ENCODE measurements around the gene LIN7C.
A peak's percentile ranks its signal among the peaks of the same experiment; 100 is the strongest.
"Not testable (repeated sequence)": the region's sequence is repeated elsewhere in the genome, so short reads cannot be mapped to it uniquely, and the experiment has no call there.

LIN7C gene, protein sequence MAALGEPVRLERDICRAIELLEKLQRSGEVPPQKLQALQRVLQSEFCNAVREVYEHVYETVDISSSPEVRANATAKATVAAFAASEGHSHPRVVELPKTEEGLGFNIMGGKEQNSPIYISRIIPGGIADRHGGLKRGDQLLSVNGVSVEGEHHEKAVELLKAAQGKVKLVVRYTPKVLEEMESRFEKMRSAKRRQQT

DNA sequence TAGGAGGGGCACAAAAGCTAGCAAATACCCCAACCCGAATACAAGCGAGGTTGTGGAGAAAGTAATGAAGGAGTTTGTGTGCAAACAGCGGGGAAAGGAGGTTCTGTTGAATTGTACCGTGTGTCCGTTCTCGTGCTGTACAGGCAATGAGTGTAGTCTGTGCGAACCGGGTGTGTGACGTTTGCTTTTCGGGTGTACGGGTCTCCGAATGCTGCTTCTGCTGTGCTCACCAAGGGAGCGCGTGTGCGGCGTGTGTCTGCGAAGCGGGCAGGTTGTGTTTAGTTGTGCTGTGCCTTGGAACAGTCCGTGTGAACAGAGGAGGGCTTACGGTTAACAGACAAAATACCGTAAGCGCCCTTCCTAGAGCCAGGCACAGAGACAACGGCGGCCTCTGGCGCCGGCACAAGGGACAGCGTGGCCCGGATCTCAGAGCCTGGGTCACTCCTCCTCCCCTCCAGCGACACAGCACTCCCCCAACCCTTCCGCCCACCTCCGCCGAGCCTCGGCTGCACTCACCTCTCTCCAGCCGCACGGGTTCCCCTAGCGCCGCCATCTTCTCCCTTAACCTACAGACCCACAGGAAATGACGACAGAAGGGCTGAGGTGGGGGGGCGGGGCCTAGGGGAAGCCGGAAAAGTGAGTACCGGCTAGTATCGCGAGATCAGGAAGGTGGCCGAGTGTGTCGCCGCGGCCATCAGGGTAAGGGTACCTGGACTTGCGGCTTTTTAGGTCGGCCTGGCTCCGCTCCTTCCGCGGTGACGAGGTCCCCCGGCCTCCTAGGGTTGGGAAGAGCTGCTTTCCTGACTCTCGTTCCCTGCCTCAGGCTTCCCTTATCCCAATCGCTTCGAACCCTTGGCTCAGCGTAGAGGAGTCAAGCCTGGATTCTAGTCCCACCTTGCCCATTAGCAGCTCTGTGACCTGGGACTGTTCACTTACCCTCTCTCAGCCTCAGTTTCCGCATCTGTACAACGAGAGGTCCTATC is at the start of gene LIN7C:
TSS of gene LIN7C (minus strand) at position 570 of the 983 bp plus-strand sequence. CDS start at position 553, 17 bp downstream.
- DNase-seq: peak; percentile 96

DNA sequence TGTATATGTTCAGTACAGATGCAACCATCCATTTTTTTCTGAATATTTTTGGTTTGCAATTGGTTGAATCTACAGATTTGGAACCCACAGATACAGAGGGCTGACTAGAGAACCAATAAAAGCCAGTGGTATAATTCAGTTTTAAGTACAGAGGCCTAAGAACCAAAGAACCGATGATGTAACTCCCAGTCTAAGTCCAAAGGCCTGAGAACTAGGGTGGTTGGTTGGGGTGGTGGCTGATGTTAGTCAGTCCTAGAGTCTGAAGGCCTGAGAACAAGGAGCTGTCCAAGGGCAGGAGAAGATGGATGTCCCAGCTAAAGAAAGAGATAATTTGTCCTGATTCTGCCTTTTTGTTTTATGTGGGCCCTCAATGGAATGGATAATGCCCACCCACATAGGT is 48.7 kb upstream of the LIN7C start:
- no peak for DNase-seq

DNA sequence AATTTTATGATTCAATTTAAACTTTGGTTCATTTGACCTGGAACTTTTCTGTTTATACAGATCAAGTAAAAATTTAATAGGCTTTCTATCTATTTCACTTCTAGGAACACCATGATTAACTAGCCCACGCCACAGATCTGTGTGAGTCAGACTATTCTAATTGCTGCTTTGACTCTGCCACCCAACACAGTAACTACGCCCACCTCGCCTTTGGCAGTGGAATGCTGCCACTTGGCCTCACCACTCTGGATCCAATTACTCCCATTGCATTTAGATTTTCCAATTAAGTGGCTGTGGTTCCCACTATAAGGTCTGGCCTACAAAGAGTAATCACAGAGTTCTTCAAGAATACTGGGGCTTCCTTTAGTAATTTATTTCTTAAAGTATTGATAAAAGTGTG is 46.6 kb upstream of the LIN7C start:
- DNase-seq: no peak

DNA sequence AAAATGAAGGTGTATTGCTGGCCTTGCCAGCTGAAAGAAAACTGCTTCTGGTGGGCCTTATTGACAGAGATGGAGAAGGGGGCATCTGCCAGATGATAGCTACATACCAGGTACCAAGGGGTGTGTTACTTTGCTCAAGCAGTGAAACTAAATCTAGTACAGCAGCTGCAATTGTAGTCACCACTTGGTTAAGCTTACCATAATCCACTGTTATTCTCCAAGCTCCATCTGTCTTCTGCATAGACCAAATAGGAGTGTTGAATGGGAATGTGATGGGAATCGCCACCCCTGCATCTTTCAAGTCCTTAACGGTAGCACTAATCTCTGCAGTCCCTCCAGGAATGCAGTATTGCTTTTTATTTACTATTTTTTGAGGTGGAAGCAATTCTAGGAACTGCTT is 45.8 kb upstream of the LIN7C start:
- DNase-seq: no peak

DNA sequence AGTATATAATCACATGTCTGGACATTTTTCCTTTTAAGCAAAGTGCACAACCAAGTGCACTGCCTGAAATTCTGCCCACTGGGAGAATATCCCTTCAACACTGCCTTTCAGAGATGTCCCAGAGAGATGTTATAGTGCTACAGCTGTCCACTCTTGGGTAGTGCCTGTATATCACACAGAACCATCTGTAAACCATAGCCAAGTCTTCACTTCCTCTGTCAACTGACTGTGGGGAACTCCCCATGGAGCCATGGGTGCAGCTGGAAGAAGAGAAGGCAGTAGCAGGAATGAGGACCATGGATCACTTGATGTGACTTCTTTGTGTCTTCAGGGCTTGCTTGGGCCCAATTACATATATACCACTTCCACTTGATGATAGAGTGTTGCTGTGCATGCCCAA is 44.6 kb upstream of the LIN7C start:
- no peak for DNase-seq

DNA sequence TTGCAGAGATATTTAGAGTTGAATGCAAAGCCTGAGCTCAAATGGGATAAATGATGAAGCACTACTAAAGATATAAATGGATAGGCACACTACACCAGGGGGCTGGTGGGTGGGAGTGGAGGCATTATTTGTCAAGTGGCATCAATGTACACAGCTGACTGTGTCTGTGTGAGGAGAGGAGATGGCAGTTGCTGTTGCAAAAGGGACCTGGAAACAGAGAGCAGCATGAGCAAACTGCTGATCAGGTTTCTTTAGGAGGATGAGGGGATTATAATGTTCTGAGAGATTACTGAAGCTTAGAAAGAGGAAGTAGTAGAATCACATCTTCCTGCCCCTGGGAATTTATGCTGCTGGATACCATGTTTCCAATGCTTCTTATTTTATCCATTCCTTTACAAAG is 39.4 kb upstream of the LIN7C start:
- DNase-seq: no peak

DNA sequence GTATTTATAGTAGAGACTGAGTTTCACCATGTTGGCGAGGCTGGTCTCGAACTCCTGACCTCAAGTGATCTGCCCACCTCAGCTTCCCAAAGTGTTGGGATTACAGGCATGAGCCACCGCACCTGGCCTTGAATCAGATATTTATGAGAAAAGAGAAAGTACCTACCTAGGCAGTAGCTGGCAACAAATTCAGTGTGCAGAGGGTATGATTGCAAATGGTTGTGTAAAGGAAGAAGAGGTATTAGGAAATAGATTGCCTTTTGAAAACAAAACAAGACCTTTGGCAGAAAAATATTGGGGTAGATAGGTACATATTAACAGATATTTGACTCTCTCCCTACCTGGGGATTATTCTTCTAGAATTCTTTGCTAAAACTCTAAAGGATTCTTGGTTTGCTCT is 38.5 kb upstream of the LIN7C start:
- DNase-seq: no peak

DNA sequence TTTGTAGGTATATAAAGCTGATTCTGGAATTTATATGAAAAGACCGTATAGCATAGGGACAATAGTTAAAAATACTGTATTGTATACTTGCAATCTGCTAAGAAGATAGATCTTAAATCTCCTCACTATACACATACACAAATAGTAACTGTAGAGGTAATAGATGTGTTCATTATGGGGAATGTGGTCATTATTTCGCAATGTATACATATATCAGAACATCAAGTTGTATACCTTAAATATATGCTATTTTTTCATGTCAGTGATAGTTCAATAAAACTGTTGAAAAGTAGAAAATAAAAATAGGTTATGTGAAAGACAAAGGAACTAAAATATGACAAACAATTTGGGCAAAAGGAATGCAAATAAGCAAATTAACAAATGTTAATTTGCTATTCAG is 35.2 kb upstream of the LIN7C start:
- DNase-seq: no peak

DNA sequence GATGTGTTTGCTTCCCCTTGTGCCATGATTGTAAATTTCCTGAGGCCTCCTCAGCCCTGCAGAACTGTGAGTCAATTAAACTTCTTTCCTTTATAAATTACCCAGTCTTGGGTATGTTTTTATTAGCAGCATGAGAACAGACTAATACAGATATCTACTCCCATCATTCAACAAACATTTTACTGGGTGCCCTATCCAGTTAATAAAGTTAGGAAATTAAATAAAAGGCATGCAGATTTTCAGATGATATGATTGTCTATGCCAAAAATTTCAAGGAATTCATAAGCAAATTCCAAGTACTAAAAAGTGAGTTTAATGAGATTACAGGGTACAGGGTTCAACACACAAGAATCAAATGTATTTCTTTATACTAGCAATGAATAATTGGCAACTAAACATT is 33.5 kb upstream of the LIN7C start:
- DNase-seq: no peak

DNA sequence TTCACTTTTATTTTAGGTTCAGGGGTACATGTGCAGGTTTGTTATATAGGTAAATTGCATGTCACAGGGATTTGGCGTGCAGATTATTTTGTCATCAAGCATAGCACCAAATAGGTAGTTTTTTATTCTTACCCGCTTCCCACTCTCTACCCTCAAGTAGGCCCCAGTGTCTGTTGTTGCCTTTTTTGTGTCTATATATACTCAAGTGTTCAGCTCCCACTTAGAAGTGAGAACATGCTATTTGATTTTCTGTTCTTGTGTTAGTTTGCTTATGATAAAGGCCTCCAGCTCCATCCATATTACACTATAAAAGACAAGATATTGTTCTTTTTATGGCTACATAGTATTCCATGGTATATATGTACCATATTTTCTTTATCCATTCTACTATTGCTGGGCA is 28.5 kb upstream of the LIN7C start:
- no peak for DNase-seq

DNA sequence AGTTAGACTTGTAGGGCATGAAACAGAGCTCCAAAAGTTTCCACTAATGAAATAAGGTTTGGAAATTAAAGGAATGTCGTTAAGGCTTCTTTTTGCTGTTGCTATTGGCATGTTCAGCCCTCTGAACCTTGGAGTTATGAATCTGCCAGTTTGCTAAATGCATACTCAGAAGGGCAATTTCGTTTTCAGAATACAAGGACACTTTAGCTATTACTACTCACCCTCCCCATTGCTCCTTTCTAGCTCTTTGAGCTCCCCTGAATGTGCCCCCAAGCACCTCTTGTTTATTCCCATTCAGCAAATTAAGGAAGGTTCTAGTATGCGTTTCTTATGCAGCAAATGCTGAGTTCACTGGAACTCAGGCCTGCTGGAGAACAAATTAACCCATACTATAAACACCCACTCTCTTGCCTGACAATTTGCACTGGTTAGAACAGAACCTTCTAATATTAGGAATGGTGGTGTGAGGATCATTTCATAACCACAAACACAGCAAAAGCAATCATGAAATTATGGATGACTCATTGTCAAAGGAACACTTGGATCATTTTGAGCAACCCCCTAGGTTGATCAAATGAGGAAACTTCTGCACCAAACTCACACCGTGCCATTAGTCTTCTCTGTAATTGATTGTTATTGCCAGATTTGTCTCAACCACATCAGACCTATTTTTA is 26.2 kb upstream of the LIN7C start:
- DNase-seq: no peak

DNA sequence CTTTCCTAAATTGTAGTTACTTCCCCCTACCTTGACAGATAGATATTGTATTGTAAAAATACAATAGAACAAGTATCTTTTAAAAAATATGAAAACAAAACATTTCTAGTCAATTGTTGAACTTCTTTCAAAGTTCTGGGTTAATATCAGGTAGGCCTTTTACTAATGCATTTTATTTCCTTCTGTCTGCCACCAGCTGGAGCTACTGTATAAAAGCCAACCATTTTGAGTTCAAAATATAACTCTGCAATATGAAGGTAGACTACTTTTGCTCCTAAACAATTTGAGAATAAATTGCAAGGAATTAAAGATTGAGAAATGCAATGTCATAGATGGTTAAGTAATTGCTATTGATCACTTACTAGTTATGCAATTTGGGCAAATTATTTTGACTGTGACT is 22.1 kb upstream of the LIN7C start:
- DNase-seq: no peak

DNA sequence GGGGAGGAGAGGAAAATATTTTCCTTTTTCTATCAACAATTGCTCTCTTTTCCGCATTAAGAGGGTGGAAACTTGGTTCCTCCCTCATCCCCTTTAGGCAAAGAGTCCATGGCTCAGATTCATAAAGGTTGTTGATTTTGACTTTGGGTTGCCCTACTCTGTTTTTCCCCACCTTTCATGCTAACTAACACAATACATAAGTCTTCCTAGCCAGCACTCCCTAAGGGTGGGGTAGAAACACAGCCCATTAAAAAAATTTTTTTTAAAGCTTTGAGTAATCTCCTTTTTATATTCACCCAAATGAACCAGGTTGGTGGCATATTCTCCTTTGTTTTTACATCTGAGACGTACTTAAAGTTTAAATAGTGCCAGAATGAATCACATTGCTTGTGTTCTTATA is 20.0 kb upstream of the LIN7C start:
- DNase-seq: no peak

DNA sequence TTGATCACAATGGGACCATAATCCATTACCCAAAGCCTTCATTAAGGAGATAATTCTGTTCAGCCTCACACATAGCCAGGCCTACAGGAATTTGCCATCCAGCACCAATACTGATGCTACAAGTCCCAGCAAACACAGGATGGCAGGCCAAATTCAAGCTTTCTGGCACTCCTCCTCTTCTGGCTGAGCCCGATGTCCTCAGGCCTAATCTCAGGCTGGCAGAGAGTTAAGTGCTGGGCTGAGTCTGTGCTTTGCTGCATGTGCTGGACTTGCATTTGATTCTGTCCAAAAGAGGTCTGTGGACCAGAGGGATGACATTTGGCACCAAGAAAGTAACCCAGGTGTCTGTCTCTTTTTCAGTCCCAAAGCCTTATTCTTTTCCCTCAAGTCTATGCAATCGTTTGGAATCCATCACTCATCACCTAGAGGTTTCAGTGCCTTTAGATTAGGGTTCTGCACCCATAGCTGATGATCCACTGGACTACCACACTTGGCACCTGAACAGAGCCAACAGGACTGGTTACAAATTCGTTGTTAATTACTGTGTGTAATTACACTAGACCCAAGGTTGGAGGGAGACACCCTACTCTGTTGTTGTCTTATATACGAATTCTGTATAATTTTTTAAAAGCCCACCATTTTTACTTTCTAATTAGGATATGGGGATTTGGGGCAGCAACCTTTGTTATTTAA is 19.4 kb upstream of the LIN7C start:
- no peak for DNase-seq

DNA sequence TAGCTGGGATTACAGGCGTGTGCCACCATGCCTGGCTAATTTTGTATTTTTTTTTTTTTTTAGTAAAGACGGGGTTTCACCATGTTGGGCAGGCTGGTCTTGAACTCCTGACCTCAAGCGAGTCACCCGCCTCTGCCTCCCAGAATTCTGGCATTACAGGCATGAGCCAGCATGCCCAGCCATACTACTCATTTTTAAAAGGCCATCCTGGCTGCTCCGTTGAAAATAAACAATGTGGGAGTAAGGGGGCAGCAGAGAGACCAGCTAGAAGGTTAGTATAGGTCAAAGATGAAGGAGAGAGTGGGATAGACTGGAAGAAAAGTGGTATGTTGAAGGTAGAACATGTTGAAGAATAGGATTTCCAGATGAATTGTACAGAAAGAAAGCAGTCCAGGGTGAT is 17.6 kb upstream of the LIN7C start:
- DNase-seq: no peak

DNA sequence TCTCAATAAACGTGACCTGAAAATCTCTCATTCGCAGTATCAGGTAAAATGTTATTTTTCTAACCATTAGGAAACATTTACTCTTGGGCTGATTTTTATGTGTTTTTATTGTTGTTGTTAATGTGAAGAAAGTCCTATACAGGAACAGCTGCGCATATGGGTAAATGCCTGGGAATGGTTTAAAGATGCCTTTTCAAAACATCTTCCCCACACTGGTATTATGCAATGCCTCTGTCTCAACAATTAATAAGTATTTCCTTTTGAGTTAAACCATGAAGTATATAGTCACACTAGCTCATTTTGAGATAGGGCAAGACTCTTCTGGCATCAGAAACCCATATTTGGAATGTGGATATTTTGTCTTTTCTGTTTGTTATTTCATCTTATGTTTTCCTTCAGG is 13.7 kb upstream of the LIN7C start:
- no peak for DNase-seq

DNA sequence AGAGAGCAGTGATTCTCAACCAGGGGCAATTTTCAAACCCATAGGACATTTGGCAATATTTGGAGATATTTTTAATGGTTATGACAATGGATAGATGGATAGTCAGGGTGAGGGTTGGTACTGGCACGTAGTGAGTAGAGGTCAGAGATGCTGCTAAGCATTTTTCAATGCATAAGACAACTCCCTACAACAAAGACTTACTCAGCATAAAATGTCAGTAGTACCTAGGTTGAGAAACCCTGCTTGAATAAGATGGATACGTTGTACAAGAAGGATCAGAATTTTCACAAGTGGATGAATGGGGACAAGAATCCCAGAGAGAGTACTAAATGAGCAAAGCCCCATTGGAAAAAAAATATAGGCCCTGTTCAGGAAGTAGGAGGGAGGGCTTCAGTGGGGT is 11.9 kb upstream of the LIN7C start:
- DNase-seq: no peak

DNA sequence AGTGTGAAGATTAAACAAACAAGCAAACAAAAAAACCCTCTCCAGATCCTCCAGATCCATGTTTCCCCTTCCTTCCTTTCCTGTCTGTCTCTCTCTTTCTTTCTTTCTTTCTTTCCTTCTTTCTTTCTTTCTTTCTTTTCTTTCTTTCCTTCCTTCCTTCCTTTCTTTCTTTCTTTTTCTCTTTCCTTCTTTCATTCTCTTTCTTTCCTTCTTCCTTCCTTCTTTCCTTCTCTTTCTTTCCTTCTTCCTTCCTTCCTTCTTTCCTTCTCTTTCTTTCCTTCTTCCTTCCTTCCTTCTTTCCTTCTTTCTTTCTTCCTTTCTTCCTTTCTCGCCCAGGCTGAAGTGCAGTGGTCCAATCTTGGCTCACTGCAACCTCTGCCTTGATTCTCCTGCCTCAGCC is 10.9 kb upstream of the LIN7C start:
- DNase-seq: not testable (repeated sequence)

DNA sequence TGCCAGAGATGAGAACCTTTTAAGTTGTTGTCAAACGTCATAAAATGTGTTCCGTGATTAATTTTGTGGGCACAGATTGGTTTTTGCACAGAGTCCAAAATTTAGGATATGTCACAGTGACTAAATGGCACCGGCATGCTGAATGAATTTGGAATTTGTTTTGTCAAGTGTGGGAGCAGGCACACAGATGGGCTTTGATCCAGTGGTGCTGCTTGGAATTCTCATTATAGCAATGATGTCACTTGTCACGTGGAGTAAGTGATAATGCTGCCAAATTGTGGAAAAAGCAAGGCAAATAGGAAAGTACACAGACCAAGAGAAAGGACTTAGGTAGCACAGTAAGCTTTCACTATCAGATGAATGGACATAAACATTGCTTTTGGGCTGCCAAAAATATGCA is 8.0 kb upstream of the LIN7C start:
- no peak for DNase-seq

DNA sequence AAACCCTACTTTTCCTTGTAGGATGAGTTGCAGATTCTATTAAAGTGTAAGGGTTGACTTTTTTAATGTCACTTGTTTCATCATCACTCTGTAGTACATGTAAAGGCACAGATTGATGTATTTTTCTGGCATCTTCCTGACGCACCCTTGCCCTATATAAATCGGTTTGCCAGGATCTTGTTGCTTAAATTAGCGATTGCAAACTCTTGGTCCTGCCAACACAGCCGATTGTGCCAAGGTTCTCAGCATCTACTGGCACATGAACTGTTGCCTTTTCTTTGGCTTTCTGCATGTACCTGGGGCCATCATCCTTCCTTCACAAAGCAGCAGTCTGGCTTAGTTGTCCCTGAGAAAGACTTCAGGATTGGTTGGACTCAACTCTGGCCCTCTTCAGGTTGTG is 7.5 kb upstream of the LIN7C start:
- DNase-seq: no peak

DNA sequence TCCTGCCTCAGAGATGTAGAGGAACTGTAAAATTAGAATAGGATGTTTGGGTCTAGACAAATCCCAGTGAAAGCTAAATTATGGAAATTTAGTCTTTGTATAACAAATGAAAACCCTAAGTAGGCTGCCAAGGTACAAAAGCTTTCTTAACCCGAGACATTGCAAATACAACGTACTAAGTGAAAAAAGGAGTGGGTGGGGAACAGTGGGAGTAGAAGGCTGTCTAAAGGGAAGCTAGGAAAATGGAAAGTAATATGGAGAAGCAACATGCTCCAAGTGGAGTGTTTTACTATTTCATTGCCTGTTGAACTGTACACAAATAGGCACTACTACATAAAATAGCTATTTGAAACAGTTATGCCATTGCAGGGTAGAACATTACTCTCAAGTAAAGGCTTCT is 6.8 kb upstream of the LIN7C start:
- no peak for DNase-seq

DNA sequence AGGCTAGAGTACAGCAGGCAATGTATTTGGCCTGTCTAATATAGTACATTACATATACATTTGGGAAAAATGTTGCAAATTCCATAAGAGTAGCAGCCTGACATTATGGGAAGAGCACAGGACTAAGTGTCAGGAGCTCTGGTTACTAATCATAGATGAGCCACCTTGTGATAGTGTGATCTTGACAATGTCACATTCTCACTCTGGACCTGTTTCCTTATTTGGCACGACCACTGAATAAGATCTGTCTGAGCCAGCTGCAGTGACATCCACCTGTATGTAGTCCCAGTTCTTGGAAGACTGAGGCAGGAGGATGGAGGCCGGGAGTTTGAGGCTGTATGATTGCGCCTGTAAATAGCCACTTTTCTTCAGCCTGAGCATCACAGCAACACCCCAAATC is 5.7 kb upstream of the LIN7C start:
- DNase-seq: no peak

DNA sequence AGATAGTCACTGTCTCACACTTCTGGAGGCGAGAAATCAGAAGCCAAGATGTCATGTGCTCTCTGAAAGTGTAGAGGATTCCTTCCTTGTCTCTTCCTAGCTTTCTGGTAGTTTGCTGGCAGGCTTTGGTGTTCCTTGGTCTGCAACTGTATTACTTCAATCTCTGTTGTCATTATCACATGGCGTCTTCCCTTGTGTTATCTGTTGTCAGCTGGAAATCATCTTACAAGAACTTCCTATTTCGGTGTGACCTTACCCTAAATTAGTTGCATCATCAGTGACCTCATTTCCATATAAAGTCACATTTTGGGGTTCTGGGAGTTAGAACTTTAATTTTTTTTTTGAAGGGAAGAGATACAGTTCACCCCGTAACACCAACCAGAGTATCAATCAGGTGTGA is 3.3 kb upstream of the LIN7C start:
- no peak for DNase-seq
